CD4-positive, alpha-beta T cell treated with Interleukin-4 for 4 hours (primary cell): ENCODE results near the gene CPEB3.
"Not testable (repeated sequence)": the region's sequence is repeated elsewhere in the genome, so short reads cannot be mapped to it uniquely, and the experiment has no call there.

ENCODE experiments used
- DNase-seq: peaks from one replicate; pipeline ENCODE4 v3.0.0-alpha.2; 2020

The CPEB3 gene

DNA sequence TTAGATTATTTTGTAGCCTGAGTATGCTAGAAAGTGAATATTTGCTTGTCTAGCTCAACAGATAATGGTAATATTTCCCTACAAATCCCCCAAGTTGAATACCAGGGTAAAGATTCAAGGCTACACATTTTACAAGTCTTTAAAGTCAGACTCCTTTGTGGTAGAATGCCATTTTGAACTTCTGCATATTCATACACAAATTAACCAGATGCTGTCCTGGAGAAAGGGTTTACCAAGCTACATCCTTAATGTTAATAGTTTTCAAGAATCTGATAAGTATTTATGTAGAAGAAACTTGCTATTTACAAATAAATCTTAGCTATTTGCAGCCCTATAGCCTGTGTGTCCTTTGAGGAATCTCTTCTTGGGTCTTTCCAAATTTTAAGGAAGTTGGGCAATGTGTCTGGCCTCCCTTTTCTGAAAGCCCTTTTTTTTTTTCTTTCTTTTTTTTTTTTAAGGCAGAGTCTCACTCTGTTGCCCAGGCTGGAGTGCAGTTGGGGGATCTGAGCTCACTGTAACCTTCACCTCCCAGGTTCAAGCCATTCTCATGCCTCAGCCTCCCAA is 82.6 kb downstream of the CPEB3 start:
- no peak for DNase-seq

DNA sequence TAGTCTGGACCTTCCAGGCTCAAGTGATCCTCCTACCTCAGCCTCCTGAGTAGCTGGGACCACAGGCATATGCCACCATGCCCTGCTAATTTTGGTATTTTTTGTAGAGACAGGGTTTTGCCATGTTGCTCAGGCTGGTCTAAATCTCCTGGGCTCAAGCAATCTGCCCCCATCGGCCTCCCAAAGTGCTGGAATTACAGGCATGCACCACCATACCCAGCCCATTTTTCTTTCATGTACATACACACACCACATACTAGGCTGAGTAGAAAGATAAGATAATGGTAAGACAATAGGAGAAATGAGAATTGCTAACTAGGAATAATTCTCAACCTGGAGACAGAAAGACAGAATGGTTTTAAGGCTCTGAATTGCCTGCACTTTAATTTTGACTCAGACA is 83.8 kb downstream of the CPEB3 start:
- DNase-seq = no peak

DNA sequence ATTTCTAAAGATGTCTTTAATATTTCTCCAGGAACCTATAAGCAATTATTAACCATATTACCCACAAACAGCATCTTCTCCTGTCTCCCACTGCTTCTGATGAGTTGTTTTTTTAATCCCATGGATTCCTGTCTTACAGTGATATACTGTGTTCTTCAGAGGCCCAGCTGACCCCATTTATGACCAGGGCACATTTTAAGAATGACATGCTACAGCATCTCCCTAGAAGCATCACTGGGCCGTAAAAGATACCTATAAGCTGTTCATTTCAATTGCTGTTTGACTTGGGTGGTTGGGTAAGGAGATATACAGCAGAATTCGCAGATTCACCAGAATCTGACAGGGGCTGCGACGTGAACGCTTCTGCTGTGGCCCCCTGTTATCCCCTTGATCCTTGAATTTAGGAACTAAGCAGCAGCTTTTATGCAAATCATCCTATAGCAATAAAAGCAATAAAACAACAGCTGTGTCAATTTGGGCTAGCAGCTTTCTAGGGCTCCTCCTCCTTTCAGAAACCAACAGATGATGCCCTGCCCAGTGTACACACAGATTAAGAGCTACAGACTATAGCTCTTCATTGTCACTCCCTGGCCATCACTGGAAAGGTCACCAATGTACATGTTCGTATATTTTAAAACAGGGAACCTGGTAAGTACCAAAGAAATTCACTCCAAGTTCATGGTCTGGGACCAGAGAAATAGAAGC is 86.8 kb downstream of the CPEB3 start:
- DNase-seq = no peak

DNA sequence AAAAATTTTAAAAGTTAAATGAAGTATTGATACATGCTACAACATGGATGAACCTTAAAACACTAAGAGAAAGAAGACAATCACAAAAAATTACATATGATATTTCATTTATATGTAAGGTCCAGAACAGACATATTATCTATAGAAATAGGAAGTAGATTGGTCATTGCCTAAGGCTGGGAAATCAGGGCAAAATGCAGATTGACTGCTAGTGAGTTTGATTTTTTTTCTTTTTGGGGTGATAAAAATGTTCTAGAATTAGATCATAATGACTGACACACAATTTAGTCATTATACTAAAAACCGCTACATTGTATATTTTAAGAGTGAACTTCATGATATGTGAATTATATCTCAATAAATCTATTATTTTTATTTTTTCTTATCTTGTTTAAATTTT is 88.3 kb downstream of the CPEB3 start:
- no peak for DNase-seq

DNA sequence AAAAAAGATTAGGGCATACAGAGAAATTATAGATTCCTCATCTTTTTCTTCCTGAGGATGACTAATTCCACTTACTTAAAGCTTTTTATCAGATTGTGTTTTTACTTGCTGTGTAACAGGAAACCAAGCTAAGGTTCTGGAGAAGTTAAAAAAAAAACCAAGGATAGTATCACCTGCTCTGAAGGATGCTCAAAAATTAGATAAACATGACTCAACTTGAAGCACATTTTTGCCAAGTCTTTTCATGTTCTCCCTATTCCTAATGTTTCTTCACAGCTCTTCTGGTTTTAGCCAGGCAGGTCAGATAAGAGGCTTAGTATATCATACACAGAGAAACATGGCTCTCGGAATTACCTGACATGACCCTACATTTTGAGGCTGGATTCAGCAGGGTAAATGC is 90.3 kb downstream of the CPEB3 start:
- DNase-seq = no peak

DNA sequence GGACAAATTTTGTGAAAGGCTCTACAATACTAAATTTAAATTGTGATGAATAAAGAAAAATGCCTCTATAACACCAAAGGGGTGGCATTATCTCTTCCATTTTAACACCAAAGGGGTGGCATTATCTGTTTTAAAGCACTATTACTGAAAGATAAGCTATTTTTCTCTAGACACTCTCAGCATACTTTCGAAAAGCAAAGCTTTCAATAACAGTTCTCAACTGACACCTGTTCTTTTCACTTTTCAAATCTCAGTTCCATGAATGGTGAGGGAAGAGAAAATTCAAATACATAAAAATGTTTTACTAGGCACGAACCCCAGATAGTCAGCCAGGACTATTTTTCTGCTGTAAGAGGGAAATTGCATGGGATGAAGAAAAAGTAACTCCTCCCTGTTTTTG is 103.8 kb downstream of the CPEB3 start:
- no peak for DNase-seq

DNA sequence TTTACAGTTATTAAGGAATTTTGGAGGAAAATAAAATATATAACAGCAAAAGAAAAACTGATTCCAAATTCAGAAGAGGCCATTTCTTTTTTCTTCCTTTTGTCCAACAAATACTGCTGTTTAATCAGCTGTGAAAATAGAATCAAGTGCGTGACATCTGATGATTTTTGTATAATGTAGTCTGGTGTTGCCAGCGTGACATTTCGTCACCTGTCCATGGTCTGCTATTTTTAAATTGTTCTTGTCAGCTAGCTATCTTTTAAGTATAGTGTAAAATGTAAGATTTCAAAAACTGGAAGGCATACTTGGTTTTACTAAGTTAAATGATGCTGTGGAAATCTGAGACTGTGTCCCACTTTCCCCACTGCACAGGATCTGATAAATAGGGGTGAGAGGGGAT is 105.9 kb downstream of the CPEB3 start:
- no peak for DNase-seq

DNA sequence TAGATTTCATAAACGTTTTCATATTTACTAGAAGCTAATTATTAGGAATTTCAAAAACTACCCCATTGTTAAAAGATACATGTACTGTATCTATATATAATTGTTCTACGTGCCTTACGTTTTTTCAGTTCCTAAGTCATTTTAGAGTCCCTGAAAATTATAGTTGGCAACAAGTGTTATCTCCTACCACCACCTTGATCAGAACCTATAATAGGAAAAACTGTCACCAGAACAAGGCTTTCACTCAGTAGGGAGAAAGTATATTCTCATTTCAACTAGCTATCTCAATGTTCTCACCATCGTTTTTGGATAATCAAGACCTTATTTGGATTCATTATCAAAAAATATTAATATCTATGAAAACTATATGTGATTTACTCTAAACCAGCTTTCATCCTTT is 107.7 kb downstream of the CPEB3 start:
- no peak for DNase-seq

DNA sequence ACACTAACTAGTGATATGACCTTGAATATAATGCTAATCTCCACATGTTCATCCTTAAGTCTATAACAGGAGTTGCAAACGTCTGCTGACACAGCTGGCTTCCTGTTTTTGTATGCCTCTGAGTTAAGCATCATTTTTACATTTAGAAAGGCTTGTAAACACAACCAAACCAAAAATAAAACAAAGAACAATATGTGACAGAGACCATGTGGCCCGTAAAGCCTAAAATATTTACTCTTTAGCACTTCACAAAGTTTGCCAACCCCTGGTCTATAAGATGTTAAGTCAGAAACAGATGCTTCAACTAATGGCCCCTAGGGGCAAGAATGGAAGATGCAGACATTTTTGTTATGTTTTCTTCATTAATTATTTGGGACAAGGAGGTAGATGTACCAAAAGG is 109.3 kb downstream of the CPEB3 start:
- no peak for DNase-seq

DNA sequence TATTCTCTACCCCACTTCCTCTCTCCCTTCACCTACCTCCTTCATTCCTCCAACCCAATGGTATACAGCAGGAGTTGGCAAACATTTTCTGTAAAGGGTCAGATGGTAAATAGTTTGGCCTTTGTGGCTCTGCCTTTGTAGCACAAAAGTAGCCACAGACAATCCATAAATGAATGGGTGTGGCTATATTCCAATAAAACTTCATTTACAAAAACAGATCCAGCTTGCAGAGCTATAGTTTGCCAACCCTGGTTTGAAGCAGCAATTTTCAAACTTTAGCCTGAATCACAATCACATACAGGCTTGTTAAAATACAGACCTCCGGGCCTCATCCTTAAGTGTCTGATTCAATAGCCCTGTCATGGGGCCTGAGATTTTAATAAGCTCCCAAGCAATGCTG is 110.5 kb downstream of the CPEB3 start:
- DNase-seq = no peak

DNA sequence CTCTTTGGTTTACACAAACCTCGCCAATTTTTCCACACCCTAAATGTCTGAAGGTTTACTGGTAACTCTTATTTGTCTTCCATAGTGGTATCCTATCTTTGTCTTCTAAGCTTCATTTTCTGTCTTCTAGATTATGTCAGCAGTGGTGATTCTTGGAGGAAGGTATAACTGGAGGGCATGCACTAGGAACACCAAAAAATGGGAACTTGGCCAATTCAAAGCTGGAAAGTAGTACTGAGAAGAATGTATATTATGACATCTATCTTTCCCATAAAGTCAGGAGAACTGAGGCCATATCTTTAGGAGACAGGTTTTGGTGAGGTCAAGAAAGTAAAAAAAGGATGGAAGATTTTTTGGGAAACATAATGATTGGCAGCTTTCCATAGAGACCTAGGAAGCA is 113.3 kb downstream of the CPEB3 start:
- DNase-seq = no peak

DNA sequence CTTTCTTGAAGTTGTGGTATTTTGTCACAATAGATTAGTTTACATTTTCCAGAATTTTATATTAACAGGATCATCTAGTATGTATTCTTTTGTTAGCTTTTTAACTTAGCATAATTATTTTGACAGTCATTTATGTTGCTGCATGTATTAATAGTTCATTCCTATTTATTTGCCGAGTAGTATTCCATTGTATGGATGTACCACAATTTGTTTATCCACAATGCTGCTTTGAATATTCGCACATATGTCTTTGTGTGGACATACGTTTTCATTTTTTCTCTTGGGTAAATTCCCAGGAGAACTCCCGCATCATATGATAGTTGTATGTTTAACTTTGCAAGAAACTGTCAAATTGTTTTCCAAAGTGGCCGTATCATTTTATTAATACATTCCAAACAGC is 115.7 kb downstream of the CPEB3 start:
- no peak for DNase-seq

DNA sequence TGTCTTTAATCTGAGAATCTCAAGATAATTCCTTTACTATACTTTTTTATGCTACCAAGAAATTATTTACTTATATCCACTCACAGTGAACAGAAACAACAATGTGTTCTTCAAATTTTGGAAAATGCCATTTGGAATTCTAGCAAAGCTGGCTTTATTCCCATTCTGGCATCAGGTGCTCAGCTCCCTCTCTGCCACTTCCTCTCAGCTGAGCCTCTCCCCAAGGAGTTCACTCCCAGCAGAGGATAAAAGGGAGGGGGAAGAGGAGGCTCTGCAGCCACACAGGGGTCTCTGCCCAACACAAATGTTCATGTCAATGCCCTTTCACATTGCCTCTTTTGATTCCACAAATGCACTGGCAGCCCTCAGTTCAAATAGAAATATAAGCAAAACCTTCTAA is 116.9 kb downstream of the CPEB3 start:
- DNase-seq = no peak

DNA sequence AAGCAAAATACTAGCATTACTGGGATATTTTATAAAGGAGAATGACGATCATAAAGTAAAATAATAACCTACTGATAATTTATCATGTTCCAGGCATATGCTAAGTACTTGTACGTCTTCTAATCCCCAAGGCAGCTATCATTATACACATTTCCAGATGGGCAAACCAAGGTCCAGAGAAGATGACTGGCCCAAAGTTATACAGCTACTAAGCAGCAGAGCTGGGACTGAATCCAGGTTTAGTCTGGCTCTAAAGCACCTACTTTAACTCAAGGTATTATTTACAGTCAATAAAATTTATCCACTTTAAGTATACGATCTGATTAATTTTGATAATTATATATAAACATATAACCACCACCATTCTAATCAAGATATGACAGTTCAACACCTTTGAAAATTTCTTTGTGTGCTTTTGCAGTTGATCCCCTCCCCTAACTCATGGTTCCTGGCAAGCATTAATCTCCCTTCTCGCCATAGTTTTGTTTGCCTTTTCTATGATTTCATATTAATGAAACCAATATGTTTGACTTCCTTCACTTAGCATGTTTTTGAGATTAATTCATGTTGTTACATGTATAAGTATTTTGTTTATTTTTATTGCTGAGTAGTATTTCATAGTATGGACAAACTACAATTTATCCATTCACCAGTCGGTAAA is 126.7 kb downstream of the CPEB3 start:
- DNase-seq = no peak

DNA sequence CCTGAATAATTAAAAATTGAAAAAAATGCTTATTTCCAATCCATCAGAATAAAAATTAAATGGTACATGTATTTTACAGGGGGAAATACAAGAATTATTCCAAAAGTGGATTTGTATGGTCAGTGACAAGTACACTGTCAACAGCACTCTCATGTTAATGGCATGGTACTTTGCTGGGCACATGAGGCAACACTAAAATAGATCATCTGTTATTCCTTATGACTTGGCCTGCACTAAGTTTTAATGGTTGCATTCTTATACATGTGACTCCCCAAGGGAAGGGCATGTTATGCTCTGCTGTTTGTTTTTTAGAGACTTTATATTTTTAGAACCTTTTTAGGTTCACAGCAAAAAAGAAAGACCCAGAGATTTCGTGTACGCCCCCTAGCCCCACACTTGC is 128.3 kb downstream of the CPEB3 start:
- DNase-seq = no peak

DNA sequence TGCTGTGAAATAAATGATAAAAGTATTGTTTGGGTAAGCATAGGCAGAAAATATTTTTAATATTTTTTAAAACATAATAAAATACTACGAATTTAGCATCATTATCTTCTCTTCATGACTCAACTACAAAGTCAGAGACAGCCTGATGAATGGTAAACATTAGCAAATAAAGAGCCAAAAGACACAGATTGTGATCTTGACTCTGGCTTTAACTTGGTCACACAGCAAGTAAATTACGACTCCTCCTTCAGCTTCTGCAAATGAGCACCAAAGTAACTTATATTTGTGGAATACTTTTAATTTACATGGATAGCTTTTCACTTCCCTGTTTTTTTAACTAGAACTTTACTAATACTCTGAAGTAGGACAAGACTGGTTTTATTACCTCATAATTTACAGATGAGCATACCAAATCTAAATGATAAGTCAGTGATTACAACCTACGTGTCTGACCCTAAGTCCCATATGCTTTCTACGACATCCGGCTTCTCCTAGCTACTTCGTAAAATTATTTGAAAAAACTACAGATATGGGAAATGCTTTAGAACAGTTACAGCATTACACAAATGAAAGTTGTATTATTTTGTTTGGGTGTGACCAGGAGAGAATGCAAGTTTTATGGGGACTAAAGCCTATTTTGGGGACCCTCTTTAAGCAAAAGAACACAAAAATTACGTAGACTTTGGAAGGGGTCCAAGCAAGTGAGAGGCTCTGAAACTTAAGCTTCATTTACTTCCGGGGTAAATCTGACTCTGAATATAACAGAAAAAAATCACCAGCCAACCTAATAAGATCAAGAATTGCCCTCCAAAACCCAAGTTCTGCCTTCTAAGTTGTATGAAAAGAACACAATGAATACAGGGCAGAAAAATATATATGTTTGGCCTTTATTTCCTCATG is 133.8 kb downstream of the CPEB3 start:
- DNase-seq = no peak

DNA sequence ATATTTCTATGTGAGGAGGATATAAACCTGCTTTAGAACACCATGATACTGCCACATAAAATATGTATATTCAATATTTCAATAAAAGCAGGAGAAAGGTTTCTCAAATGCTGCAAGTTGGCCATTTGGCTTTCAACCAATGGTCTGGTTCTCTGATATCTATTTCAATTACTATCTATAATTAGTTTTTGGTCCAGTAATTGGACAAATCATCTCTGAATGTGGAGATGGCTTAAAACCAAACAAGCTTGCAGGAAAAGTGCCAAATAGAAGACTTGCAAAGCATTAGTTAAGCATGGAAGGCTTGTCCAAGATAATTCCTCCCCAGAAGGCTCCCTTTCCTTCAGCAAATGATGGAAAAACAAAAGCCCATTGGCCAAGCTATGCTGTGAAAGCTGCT is 140.1 kb downstream of the CPEB3 start:
- no peak for DNase-seq

DNA sequence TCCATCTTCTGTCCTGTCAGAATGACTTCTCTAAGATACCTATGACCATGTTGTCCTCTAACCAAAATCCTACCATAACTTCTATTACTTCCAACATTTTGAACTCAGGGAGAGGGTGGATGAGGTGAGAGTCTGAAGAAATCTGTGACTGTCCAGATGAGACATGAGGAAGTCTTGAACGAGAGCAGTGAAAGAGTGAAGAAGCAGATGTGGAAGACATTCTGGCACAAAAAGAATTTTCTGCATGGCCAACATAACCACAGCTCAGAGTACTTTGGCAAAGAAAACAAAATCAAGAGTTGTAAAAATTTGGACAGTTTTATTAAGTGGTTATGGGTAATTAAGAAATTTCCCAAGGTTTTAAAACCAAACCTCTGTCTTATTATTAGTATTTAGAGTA is 141.6 kb downstream of the CPEB3 start:
- DNase-seq = no peak

DNA sequence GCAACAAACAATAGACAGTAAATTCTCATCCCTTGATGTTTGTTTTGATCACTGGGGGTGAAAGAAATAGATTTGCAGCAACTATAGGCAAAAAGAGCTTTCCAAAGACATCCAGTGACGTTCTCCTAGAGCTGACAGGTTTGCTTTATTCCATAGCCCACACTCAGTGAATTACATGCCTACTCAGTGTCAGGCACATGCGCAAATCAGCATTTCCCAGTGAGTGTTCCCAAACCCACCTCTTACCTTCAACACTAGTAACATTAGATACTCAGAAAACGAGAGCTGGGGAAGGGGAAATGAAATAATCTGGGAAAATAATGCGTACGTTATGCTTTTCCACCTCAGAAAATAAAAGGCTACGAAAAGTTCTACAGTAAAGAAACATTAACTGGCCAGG is 144.1 kb downstream of the CPEB3 start:
- DNase-seq = no peak

DNA sequence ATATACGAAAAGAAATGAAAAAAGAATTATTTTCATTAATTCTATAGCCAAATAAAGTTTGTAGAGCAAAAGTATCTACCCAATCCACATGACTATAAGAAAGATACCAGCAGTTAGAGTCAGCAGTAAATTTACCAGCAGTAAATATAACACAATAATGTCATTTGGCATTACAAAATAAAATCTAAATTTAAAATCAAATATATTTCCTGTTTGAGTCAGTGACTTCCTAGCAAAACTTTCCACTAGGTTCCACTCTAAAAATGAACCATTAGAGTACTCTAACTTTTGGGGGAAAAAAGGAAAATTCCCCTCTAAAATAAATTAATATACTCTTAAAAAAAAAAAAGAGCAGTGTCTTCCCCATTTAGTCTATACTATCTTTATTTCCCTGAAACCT is 144.8 kb downstream of the CPEB3 start:
- DNase-seq = no peak

DNA sequence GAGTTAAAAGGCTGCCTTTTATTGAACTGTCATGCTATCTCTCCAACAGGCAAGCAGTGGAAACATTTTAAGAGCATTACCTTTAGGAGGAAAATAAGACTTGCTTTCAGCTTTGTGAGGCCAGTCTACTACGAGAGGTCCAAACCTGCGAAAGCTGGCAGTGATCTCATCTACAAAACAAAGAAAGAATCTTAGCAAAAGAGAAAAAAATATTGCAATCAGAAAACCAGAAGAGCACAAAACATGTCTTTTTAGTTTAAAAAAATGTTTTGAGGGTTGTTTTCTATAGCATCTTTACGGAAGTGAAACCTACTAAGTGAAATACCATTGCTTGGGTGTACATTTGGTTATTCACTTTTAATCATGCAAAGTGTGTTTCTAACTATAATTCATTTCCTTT is 147.9 kb downstream of the CPEB3 start:
- DNase-seq = no peak

DNA sequence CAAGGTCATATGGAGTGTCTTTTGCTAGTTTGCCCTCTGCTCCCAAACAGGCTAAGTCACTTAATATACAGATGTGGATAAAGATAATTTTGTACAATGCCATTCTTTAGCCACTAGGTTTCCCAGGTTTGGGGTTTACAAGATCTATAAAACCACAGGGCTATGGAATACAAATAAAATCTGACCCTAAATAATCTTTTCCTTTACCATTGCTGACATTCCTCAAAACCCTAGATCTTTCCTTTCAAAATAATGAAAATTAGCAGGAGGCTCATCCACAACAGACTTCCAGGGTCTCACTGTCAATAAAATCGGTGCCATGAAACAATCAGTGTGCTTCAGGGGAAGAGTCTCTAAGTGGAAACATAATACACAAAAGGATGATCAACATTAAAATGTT is 148.4 kb downstream of the CPEB3 start:
- no peak for DNase-seq

DNA sequence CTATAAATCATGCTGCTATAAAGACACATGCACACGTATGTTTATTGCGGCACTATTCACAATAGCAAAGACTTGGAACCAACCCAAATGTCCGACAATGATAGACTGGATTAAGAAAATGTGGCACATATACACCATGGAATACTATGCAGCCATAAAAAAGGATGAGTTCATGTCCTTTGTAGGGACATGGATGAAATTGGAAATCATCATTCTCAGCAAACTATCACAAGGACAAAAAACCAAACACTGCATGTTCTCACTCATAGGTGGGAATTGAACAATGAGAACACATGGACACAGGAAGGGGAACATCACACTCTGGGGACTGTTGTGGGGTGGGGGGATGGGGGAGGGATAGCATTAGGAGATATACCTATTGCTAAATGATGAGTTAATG is 149.7 kb downstream of the CPEB3 start:
- DNase-seq = not testable (repeated sequence)

DNA sequence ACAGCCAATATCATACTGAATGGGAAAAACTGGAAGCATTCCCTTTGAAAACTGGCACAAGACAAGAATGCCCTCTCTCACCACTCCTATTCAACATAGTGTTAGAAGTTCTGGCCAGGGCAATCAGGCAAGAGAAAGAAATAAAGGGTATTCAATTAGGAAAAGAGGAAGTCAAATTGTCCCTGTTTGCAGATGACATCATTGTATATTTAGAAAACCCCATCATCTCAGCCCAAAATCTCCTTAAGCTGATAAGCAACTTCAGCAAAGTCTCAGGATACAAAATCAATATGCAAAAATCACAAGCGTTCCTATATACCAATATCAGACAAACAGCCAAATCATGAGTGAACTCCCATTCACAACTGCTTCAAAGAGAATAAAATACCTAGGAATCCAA is 156.8 kb downstream of the CPEB3 start:
- DNase-seq = not testable (repeated sequence)
